A549 (cell line): ENCODE results near the gene KRT36. TPM values are rescaled to one million over a fixed set of nuclear protein-coding genes. Genes with fewer than 3 reads are reported as not detected.

Experiments
- ATAC-seq, 2 experiments: fragments of 200-7000 bp in 1 of 2; fragments of >200 bp in 1 of 2; cut with Nextera tagmentation in 1 of 2; cut with Tn5 transposase in 1 of 2; 3 replicates each; pipeline versions ENCODE4 v1.8.0 to v1.9.1; 2018 to 2020; ENCODE audit warnings: mild to moderate bottlenecking in 1 of 2, moderate library complexity in 1 of 2
- CTCF ChIA-PET: fragments of 300-600 bp; sonication (Branson Sonifier 250); formaldehyde crosslinking; extraction: SDS; loops from one replicate; lab custom pipeline; 2021; ENCODE audit warnings: antibody characterized with exemption, inconsistent platforms; lab: Yijun Ruan, JAX
- POLR2A ChIA-PET: fragments of 350-600 bp; formaldehyde crosslinking; extraction: SDS; loops from one replicate; lab custom pipeline; 2021; ENCODE audit warnings: antibody characterized with exemption, inconsistent platforms; lab: Yijun Ruan, JAX
- DNase-seq, 2 experiments: peaks; one replicate each; pipeline versions ENCODE4 v3.0.0 to v3.0.0-alpha.2; 2011 to 2016; ENCODE audit warnings: low read depth in 1 of 2, low spot score in 1 of 2
- FAIRE-seq: peaks from 2 replicates; lab custom pipeline; 2011; peaks lifted over from hg19 to GRCh38; lab: Jason Lieb, UNC
- H3K27ac ChIP-seq, 2 experiments: fragments of >200 bp; sonication (Bioruptor Twin); formaldehyde crosslinking; 3 replicates each; pipeline ENCODE4 v1.5.1; 2016 to 2017
- H3K4me1 ChIP-seq: fragments of >200 bp; sonication (Bioruptor Twin); formaldehyde crosslinking; 3 replicates; pipeline ENCODE4 v1.6.1; 2016
- H3K4me2 ChIP-seq: fragments of >200 bp; sonication (Bioruptor Twin); formaldehyde crosslinking; 3 replicates; pipeline ENCODE4 v1.6.1; 2016
- H3K4me3 ChIP-seq: fragments of >200 bp; sonication (Bioruptor Twin); formaldehyde crosslinking; 3 replicates; pipeline ENCODE4 v1.5.1; 2016
- H3K9me3 ChIP-seq: fragments of >200 bp; sonication (Bioruptor Twin); formaldehyde crosslinking; 3 replicates; pipeline ENCODE4 v1.6.1; 2016
- BHLHE40 ChIP-seq: IDR thresholded peaks from 2 replicates; pipeline ENCODE4 v1.6.1; 2012; ENCODE audit warnings: low read depth, low read length, inconsistent platforms
- EHMT2 ChIP-seq: fragments of 200-600 bp; sonication (generic); IDR thresholded peaks from 2 replicates; pipeline ENCODE4 v1.6.1; 2016; ENCODE audit warnings: antibody characterized with exemption, low read depth, mild to moderate bottlenecking, moderate library complexity
- EP300 ChIP-seq, 2 experiments: fragments of >200 bp; sonication (Bioruptor Twin); formaldehyde crosslinking; IDR thresholded peaks; 2 replicates in 1 of 2; 3 replicates in 1 of 2; pipeline ENCODE4 v1.6.1; 2016 to 2017
- GATA3 ChIP-seq: IDR thresholded peaks from 2 replicates; pipeline ENCODE4 v1.6.1; 2012; ENCODE audit warnings: borderline replicate concordance
- HEYL ChIP-seq: fragments of 250-450 bp; sonication (Bioruptor Pico); IDR thresholded peaks from 2 replicates; pipeline ENCODE4 v1.8.0; 2021; ENCODE audit warnings: mild to moderate bottlenecking, moderate library complexity
- HOXB13 ChIP-seq: fragments of 250-450 bp; sonication (Bioruptor Pico); IDR thresholded peaks from 2 replicates; pipeline ENCODE4 v1.5.0; 2020; ENCODE audit warnings: low read depth, mild to moderate bottlenecking, moderate library complexity
- HOXB5 ChIP-seq: fragments of 250-450 bp; sonication (Bioruptor Pico); IDR thresholded peaks from 2 replicates; pipeline ENCODE4 v1.5.0; 2020; ENCODE audit warnings: mild to moderate bottlenecking, moderate library complexity
- MAZ ChIP-seq: fragments of 150-350 bp; IDR thresholded peaks from 2 replicates; pipeline ENCODE4 v1.6.1; 2014; ENCODE audit warnings: antibody characterized with exemption, low read depth, low read length, borderline replicate concordance
- NFE2L2 ChIP-seq: fragments of 150-350 bp; conservative IDR thresholded peaks from 2 replicates; pipeline ENCODE4 v1.6.1; 2014; ENCODE audit warnings: low read length
- NR3C1 ChIP-seq: fragments of >200 bp; sonication (Bioruptor Twin); formaldehyde crosslinking; IDR thresholded peaks from 3 replicates; pipeline ENCODE4 v1.6.1; 2017
- POLR2AphosphoS2 ChIP-seq: conservative IDR thresholded peaks from 2 replicates; pipeline ENCODE4 v1.6.1; 2012; ENCODE audit warnings: low read length, improper control_type of control experiment, inconsistent platforms
- RAD21 ChIP-seq, 2 experiments: fragments of >200 bp in 1 of 2; sonication (Bioruptor Twin) in 1 of 2; formaldehyde crosslinking in 1 of 2; IDR thresholded peaks in 1 of 2; conservative IDR thresholded peaks in 1 of 2; 2 replicates in 1 of 2; 3 replicates in 1 of 2; pipeline ENCODE4 v1.6.1; 2012 to 2018; ENCODE audit warnings: inconsistent platforms in 1 of 2
- RFX5 ChIP-seq: fragments of 450-650 bp; IDR thresholded peaks from 2 replicates; pipeline ENCODE4 v1.7.1; 2014; ENCODE audit warnings: antibody characterized with exemption, mild to moderate bottlenecking, moderate library complexity
- SMC3 ChIP-seq: fragments of >200 bp; sonication (Bioruptor Twin); formaldehyde crosslinking; IDR thresholded peaks from 3 replicates; pipeline ENCODE4 v1.6.1; 2018; ENCODE audit warnings: inconsistent platforms
- TFCP2L1 ChIP-seq: fragments of 250-450 bp; sonication (Bioruptor Pico); IDR thresholded peaks from 2 replicates; pipeline ENCODE4 v1.5.0; 2021; ENCODE audit warnings: mild to moderate bottlenecking
- TP53 ChIP-seq: fragments of 250-450 bp; sonication (Bioruptor Pico); IDR thresholded peaks from 2 replicates; pipeline ENCODE4 v1.5.0; 2021; ENCODE audit warnings: mild to moderate bottlenecking, moderate library complexity
- ZFP36 ChIP-seq: fragments of 450-650 bp; IDR thresholded peaks from 2 replicates; pipeline ENCODE4 v1.6.1; 2014; ENCODE audit warnings: borderline replicate concordance; ENCODE audit not compliant: partially characterized antibody
- ZNF302 ChIP-seq: fragments of 250-450 bp; sonication (Bioruptor Pico); IDR thresholded peaks from 2 replicates; pipeline ENCODE4 v1.9.0; 2021; ENCODE audit warnings: inconsistent platforms, mild to moderate bottlenecking, moderate library complexity
- WGBS: methylation state at CpG from one replicate; pipeline ENCODE4 v1.1.6; 2017; ENCODE audit errors: missing lambda C conversion rate; 5-methylcytosine and 5-hydroxymethylcytosine counted together
- polyA plus RNA-seq, 4 experiments: library from polyadenylated mRNA; depleted of rRNA in 3 of 4; stranded (reverse); fragments of >200 nt; fragmentation: RNase III in 1 of 4; extraction: RNeasy Plus Mini Kit Qiagen cat#74134 plus additional on column Dnase treatment in 1 of 4; gene quantifications; 2 replicates in 3 of 4; 3 replicates in 1 of 4; pipeline ENCODE4 v1.2.3, GENCODE V29; 2011 to 2017
- TF ChIP-seq, protein P1 (sequence below): IDR thresholded peaks from 2 replicates; pipeline ENCODE4 v1.6.1; 2012; ENCODE audit warnings: low read depth, borderline replicate concordance
- TF ChIP-seq, protein P2 (sequence below): fragments of >200 bp; sonication (Bioruptor Twin); formaldehyde crosslinking; IDR thresholded peaks from 2 replicates; pipeline ENCODE4 v1.6.1; 2016
- TF ChIP-seq, protein P3 (sequence below): fragments of >200 bp; sonication (Bioruptor Twin); formaldehyde crosslinking; IDR thresholded peaks from 3 replicates; pipeline ENCODE4 v1.6.1; 2016
- TF ChIP-seq, protein P4 (sequence below): fragments of 250-450 bp; sonication (Bioruptor Pico); IDR thresholded peaks from 2 replicates; pipeline ENCODE4 v1.5.0; 2020; ENCODE audit warnings: low read depth, mild to moderate bottlenecking, moderate library complexity

The KRT36 gene
- polyA plus RNA-seq, 2 of the 4 experiments (the other 2 are of a cell fraction): not detected

DNA sequence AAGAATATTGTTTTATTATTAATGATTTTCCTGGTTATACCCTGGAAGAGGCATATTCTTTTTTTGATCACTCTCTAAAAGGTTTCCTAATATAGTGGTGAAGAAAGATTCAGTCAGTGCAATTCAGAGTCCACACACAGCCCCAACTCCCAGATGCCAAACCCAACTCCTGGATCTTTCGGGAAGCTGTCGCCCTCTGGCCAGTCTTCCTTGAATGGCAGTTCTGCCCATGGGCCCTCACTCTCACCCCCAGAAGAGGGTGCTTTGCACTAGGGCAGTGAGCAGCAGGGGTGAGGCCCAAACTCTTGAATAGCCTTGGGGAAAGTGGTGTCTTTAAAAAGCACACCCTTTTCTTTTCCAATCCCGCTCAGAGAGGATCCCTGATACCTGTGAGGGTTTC lies 33.5 kb downstream of the KRT36 start:
- peak; percentile 27; the same call in 1 of the 3 replicates for TF ChIP-seq SMC3
- TF ChIP-seq RAD21 (conservative IDR thresholded peaks at IDR 0.05 in 1 of 2, IDR thresholded peaks at IDR 0.05 in 1 of 2): peak in 1 of 2 experiments; percentile 42; a peak in 2 of 5 replicates
- TF ChIP-seq, protein P1, sequence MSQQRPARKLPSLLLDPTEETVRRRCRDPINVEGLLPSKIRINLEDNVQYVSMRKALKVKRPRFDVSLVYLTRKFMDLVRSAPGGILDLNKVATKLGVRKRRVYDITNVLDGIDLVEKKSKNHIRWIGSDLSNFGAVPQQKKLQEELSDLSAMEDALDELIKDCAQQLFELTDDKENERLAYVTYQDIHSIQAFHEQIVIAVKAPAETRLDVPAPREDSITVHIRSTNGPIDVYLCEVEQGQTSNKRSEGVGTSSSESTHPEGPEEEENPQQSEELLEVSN: no peak
- no peak for TF ChIP-seq TFCP2L1 (CRISPR knock-in tag)
- TF ChIP-seq, protein P2, sequence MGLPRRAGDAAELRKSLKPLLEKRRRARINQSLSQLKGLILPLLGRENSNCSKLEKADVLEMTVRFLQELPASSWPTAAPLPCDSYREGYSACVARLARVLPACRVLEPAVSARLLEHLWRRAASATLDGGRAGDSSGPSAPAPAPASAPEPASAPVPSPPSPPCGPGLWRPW: no peak
- DNase-seq: peak in 1 of 2 experiments; percentile 25
- Histone ChIP-seq H3K27ac (no peak overlapping the region), H3K4me3 (no peak overlapping the region), H3K4me2 (no peak overlapping the region), H3K9me3 (no peaks in the 10 kb centered on the region), H3K4me1 (no peaks in the 10 kb centered on the region)
- ATAC-seq: peak in 1 of 2 experiments; percentile 54; a peak in 3 of 6 replicates
- 85% methylated on average over 3 of the region's 3 CpGs for WGBS
- ChIA-PET POLR2A (no interaction called here), CTCF (interaction anchor here (1.1 to 1.5 kb wide), 2 partner anchors 134 to 192 kb away, joined by 3 read pairs; no protein-coding TSS in a partner anchor)
- FAIRE-seq: no peak

DNA sequence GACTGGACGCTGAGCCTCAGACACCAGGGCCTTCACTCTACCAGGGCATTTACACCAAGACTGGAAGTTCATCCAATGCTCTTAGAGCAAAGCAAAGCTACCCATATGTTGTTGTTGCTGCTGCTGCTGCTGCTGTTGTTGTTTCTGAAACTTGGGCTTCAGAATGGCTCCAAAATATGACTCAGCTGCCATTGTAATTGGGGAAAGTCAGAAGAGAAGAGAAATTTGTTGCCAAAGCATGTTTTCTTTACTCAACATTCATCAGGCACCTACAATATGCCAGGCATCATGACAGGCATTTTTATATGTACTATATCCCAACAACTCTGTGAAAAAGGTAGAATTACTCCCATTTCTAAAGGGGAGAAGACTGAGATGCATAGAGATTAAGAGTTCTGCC lies 34.5 kb downstream of the KRT36 start:
- CTCF ChIA-PET: interaction anchor here (0.5 to 2.0 kb wide), 2 partner anchors 41 to 93 kb away, joined by 3 to 6 read pairs; no protein-coding TSS in a partner anchor
- POLR2A ChIA-PET: no interaction called here
- no peak overlapping the region for H3K4me3 ChIP-seq
- no peak for TF ChIP-seq TP53 (CRISPR knock-in tag)
- no peak for TF ChIP-seq ZNF302 (CRISPR knock-in tag)
- no peak for TF ChIP-seq TFCP2L1 (CRISPR knock-in tag)
- no peak for TF ChIP-seq HOXB13 (CRISPR knock-in tag)
- TF ChIP-seq, protein P3, sequence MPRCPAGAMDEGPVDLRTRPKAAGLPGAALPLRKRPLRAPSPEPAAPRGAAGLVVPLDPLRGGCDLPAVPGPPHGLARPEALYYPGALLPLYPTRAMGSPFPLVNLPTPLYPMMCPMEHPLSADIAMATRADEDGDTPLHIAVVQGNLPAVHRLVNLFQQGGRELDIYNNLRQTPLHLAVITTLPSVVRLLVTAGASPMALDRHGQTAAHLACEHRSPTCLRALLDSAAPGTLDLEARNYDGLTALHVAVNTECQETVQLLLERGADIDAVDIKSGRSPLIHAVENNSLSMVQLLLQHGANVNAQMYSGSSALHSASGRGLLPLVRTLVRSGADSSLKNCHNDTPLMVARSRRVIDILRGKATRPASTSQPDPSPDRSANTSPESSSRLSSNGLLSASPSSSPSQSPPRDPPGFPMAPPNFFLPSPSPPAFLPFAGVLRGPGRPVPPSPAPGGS: no peak
- TF ChIP-seq, protein P2: no peak
- no peak overlapping the region for H3K4me2 ChIP-seq
- 83% methylated on average over 1 of the region's 1 CpG for WGBS
- ATAC-seq (no peak), DNase-seq (no peak), FAIRE-seq (no peak)
- H3K4me1 ChIP-seq: no peaks in the 10 kb centered on the region
- no peaks in the 10 kb centered on the region for H3K9me3 ChIP-seq
- H3K27ac ChIP-seq: no peak overlapping the region

DNA sequence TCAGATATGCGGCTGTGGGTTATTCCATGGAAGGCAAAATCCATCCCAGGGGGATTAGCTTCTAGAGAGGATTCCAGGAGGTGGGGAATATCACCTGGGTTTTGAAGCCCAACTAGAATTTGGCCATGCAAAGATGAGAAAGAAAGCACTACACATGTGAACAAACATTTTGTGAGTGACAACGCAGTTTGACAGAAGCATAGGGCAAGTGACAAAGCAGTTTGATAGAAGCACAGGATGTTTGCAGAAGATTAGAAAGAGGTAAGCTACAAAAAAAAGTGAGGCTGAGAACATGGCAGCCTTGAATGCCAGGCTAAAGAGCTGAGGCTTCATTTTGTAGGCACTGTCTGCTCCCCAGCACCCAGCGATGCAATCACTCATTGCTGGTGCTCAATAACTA lies 36.6 kb downstream of the KRT36 start:
- FAIRE-seq (no peak), ATAC-seq (no peak)
- CTCF ChIA-PET: interaction anchor here (1.0 to 3.0 kb wide), 4 partner anchors 10 to 131 kb away, joined by 3 to 13 read pairs (median 3); no protein-coding TSS in a partner anchor

DNA sequence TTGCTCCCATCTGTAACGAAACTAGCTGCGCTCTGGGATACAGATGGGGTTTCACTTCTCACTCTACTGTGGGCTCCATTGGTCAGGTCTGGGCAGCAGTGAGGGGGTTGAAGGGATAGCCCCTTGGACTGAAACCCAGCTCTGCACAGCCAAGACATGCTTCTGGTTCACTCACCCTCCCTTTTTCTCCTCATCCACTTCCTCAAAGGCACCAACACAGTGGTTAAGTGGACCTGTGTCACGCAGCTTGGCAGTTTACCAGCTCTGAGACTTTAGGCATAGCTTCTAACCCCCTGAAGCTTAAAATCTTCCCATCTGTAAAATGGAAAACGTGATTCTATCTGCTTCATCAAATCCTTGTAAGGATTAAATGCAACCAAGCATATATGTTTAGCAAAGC lies 37.4 kb downstream of the KRT36 start:
- POLR2A ChIA-PET: no interaction called here
- DNase-seq: no peak
- ATAC-seq: no peak
- H3K4me1 ChIP-seq: no peaks in the 10 kb centered on the region
- H3K4me2 ChIP-seq: no peak overlapping the region
- H3K9me3 ChIP-seq: no peaks in the 10 kb centered on the region
- FAIRE-seq: peak; percentile 7
- no peak overlapping the region for H3K4me3 ChIP-seq
- CTCF ChIA-PET: interaction anchor here (1.0 to 3.0 kb wide), 6 partner anchors 11 to 209 kb away, joined by 3 to 13 read pairs (median 3); no protein-coding TSS in a partner anchor
- WGBS: 47% methylated on average over 4 of the region's 4 CpGs
- TF ChIP-seq HEYL (CRISPR knock-in tag) (no peak), GATA3 (no peak), NR3C1 (no peak), POLR2AphosphoS2 (no peak), ZNF302 (CRISPR knock-in tag) (no peak), HOXB5 (CRISPR knock-in tag) (no peak), SMC3 (no peak), BHLHE40 (no peak), RFX5 (no peak), RAD21 (conservative IDR thresholded peaks at IDR 0.05 in 1 of 2, IDR thresholded peaks at IDR 0.05 in 1 of 2) (no peak)
- TF ChIP-seq, protein P4, sequence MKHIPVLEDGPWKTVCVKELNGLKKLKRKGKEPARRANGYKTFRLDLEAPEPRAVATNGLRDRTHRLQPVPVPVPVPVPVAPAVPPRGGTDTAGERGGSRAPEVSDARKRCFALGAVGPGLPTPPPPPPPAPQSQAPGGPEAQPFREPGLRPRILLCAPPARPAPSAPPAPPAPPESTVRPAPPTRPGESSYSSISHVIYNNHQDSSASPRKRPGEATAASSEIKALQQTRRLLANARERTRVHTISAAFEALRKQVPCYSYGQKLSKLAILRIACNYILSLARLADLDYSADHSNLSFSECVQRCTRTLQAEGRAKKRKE (CRISPR knock-in tag): no peak
- no peak overlapping the region for H3K27ac ChIP-seq

More for the DNA sequence above, 36.6 kb downstream of the KRT36 start:
- TF ChIP-seq EHMT2 (no peak), NFE2L2 (no peak), TFCP2L1 (CRISPR knock-in tag) (no peak), ZFP36 (no peak), RAD21 (conservative IDR thresholded peaks at IDR 0.05 in 1 of 2, IDR thresholded peaks at IDR 0.05 in 1 of 2) (no peak), MAZ (no peak), EP300 (IDR thresholded peaks at IDR 0.05) (no peak)
- TF ChIP-seq, protein P3: no peak
- POLR2A ChIA-PET: no interaction called here
- H3K9me3 ChIP-seq: no peaks in the 10 kb centered on the region
- H3K4me2 ChIP-seq: no peak overlapping the region
- no peak overlapping the region for H3K27ac ChIP-seq
- H3K4me3 ChIP-seq: no peak overlapping the region
- no peak for DNase-seq
- H3K4me1 ChIP-seq: no peaks in the 10 kb centered on the region
- 76% methylated on average over 3 of the region's 3 CpGs for WGBS
